ENCODE results near the gene SCAANT1. TPM values are rescaled to one million over a fixed set of nuclear protein-coding genes. Genes with fewer than 3 reads are reported as not detected.
A peak's percentile ranks its signal among the peaks of the same experiment; 100 is the strongest.

SCAANT1 gene
- total and polyA plus RNA-seq, 7 experiments from 2014 or later = not detected

GRCh38 chr3:63931290-63931689 lies 19.1 kb upstream of the SCAANT1 start:
- peaks cover 0 to 3% (median under 1%) of the 10 kb centered on the region in 3 experiments for H3K36me3 ChIP-seq (ENCODE audit: control insufficient read depth in 2 of 3, insufficient read depth in 3 of 3, low read length in 3 of 3)
- peaks cover 47 to 70% (median 53%) of the 10 kb centered on the region in 7 donors for H3K4me1 Mint-ChIP-seq
- CTCF ChIA-PET = no interaction called here

GRCh38 chr3:63927422-63928280 lies 15.5 kb upstream of the SCAANT1 start:
- Mint-ChIP-seq H3K9me3 (no peaks in the 10 kb centered on the region), H3K4me3 (no peak overlapping the region), H3K4me1 (peaks cover 39 to 65% (median 50%) of the 10 kb centered on the region in 7 donors), H3K36me3 (peaks cover 17 to 51% (median 28%) of the 10 kb centered on the region in 5 donors), H3K27me3 (no peaks in the 10 kb centered on the region), H3K27ac (peak overlapping the region in 2 of 9 donors; percentile 16 to 44)
- H3K36me3 ChIP-seq (ENCODE audit: control insufficient read depth in 2 of 3, insufficient read depth in 3 of 3, low read length in 3 of 3) = peaks cover 0 to 20% (median 0%) of the 10 kb centered on the region in 3 experiments
- ChIA-PET CTCF (interaction anchor here (0.9 kb wide), 1 partner anchor 66 kb away, joined by 3 read pairs; no protein-coding TSS in a partner anchor), POLR2A (no interaction called here)
- no peaks in the 10 kb centered on the region for H3K9me3 ChIP-seq (ENCODE audit: control insufficient read depth in 2 of 3, low read length in 3 of 3)
- intact Hi-C loops (cut with micrococcal nuclease) = no loop called here
- H3K4me1 ChIP-seq (ENCODE audit: control insufficient read depth in 2 of 2, insufficient read depth in 2 of 2, low read length in 2 of 2) = peaks cover under 1 to 2% of the 10 kb centered on the region in 2 donors
- no peak for DNase-seq
- H3K4me3 ChIP-seq (ENCODE audit: low read length) = no peak overlapping the region
- ATAC-seq = peak; percentile 58
- H3K27ac ChIP-seq (ENCODE audit: low read depth, low read length) = no peak overlapping the region
- no peaks in the 10 kb centered on the region for H3K27me3 ChIP-seq (ENCODE audit: control insufficient read depth in 2 of 2, insufficient read depth in 2 of 2, low read length in 2 of 2)

More at GRCh38 chr3:63931290-63931689, 19.1 kb upstream of the SCAANT1 start:
- Histone ChIP-seq H3K9me3 (ENCODE audit: control insufficient read depth in 2 of 3, low read length in 3 of 3) (no peaks in the 10 kb centered on the region), H3K4me3 (ENCODE audit: low read length) (no peak overlapping the region), H3K27ac (ENCODE audit: low read depth, low read length) (no peak overlapping the region), H3K27me3 (ENCODE audit: control insufficient read depth in 2 of 2, insufficient read depth in 2 of 2, low read length in 2 of 2) (no peaks in the 10 kb centered on the region), H3K4me1 (ENCODE audit: control insufficient read depth in 2 of 2, insufficient read depth in 2 of 2, low read length in 2 of 2) (peaks cover 9 to 28% of the 10 kb centered on the region in 2 donors)
- POLR2A ChIA-PET = no interaction called here
- H3K4me3 Mint-ChIP-seq = no peak overlapping the region
- H3K27ac Mint-ChIP-seq = peak overlapping the region in 2 of 9 donors; percentile 31 to 32
- H3K36me3 Mint-ChIP-seq = peaks cover under 1 to 34% (median 6%) of the 10 kb centered on the region in 5 donors
- DNase-seq (no peak), ATAC-seq (no peak)
- H3K27me3 Mint-ChIP-seq = no peaks in the 10 kb centered on the region
- H3K9me3 Mint-ChIP-seq = no peaks in the 10 kb centered on the region
- intact Hi-C loops (cut with micrococcal nuclease) = no loop called here

- H3K4me3 ChIP-seq (ENCODE audit: low read length) = no peak overlapping the region
- H3K27ac Mint-ChIP-seq = no peak overlapping the region
- H3K27ac ChIP-seq (ENCODE audit: low read depth, low read length) = no peak overlapping the region
- DNase-seq (no peak), ATAC-seq (no peak)
- H3K27me3 ChIP-seq (ENCODE audit: control insufficient read depth in 2 of 2, insufficient read depth in 2 of 2, low read length in 2 of 2) = no peaks in the 10 kb centered on the region
- H3K27me3 Mint-ChIP-seq = no peaks in the 10 kb centered on the region
- peaks cover 0 to 20% (median 4%) of the 10 kb centered on the region in 3 experiments for H3K36me3 ChIP-seq (ENCODE audit: control insufficient read depth in 2 of 3, insufficient read depth in 3 of 3, low read length in 3 of 3)
- H3K9me3 ChIP-seq (ENCODE audit: control insufficient read depth in 2 of 3, low read length in 3 of 3) = no peaks in the 10 kb centered on the region
- peaks cover 33 to 57% (median 42%) of the 10 kb centered on the region in 7 donors for H3K4me1 Mint-ChIP-seq
- H3K36me3 Mint-ChIP-seq = peaks cover 17 to 59% (median 32%) of the 10 kb centered on the region in 5 donors
- no peaks in the 10 kb centered on the region for H3K9me3 Mint-ChIP-seq
- no peaks in the 10 kb centered on the region for H3K4me1 ChIP-seq (ENCODE audit: control insufficient read depth in 2 of 2, insufficient read depth in 2 of 2, low read length in 2 of 2)
- H3K4me3 Mint-ChIP-seq = no peak overlapping the region
- ChIA-PET POLR2A (no interaction called here), CTCF (interaction anchor here (0.5 to 0.6 kb wide), 2 partner anchors 20 to 1316 kb away, joined by 3 to 5 read pairs; no protein-coding TSS in a partner anchor)
- intact Hi-C loops (cut with micrococcal nuclease) = no loop called here
Observed at GRCh38 chr3:63926309-63926708, 14.1 kb upstream of the SCAANT1 start.

GRCh38 chr3:63922491-63923199 lies 10.5 kb upstream of the SCAANT1 start:
- Mint-ChIP-seq H3K36me3 (peaks cover 17 to 65% (median 44%) of the 10 kb centered on the region in 5 donors), H3K4me1 (peaks cover 30 to 53% (median 38%) of the 10 kb centered on the region in 7 donors), H3K27ac (peak overlapping the region in 1 of 9 donors; percentile 15), H3K4me3 (no peak overlapping the region), H3K9me3 (no peaks in the 10 kb centered on the region), H3K27me3 (no peaks in the 10 kb centered on the region)
- Histone ChIP-seq H3K9me3 (ENCODE audit: control insufficient read depth in 2 of 3, low read length in 3 of 3) (no peaks in the 10 kb centered on the region), H3K27ac (ENCODE audit: low read depth, low read length) (no peak overlapping the region), H3K4me3 (ENCODE audit: low read length) (no peak overlapping the region), H3K27me3 (ENCODE audit: control insufficient read depth in 2 of 2, insufficient read depth in 2 of 2, low read length in 2 of 2) (no peaks in the 10 kb centered on the region), H3K4me1 (ENCODE audit: control insufficient read depth in 2 of 2, insufficient read depth in 2 of 2, low read length in 2 of 2) (no peaks in the 10 kb centered on the region), H3K36me3 (ENCODE audit: control insufficient read depth in 2 of 3, insufficient read depth in 3 of 3, low read length in 3 of 3) (peaks cover 0 to 30% (median 4%) of the 10 kb centered on the region in 3 experiments)
- POLR2A ChIA-PET = no interaction called here
- ATAC-seq = no peak
- no peak for DNase-seq
- intact Hi-C loops (cut with micrococcal nuclease) = no loop called here
- CTCF ChIA-PET = interaction anchor here (0.6 kb wide), 1 partner anchor 528 kb away, joined by 3 read pairs; no protein-coding TSS in a partner anchor

GRCh38 chr3:63921741-63922482 lies 9.7 kb upstream of the SCAANT1 start:
- Mint-ChIP-seq H3K36me3 (peaks cover 17 to 64% (median 47%) of the 10 kb centered on the region in 5 donors), H3K27ac (peak overlapping the region in 2 of 9 donors; percentile 15 to 41), H3K4me3 (no peak overlapping the region), H3K27me3 (no peaks in the 10 kb centered on the region), H3K4me1 (peaks cover 32 to 52% (median 36%) of the 10 kb centered on the region in 7 donors), H3K9me3 (no peaks in the 10 kb centered on the region)
- intact Hi-C loops (cut with micrococcal nuclease) = no loop called here
- CTCF ChIA-PET = no interaction called here
- Histone ChIP-seq H3K36me3 (ENCODE audit: control insufficient read depth in 2 of 3, insufficient read depth in 3 of 3, low read length in 3 of 3) (peaks cover 0 to 36% (median 4%) of the 10 kb centered on the region in 3 experiments), H3K27ac (ENCODE audit: low read depth, low read length) (no peak overlapping the region), H3K4me1 (ENCODE audit: control insufficient read depth in 2 of 2, insufficient read depth in 2 of 2, low read length in 2 of 2) (no peaks in the 10 kb centered on the region), H3K9me3 (ENCODE audit: control insufficient read depth in 2 of 3, low read length in 3 of 3) (no peaks in the 10 kb centered on the region), H3K4me3 (ENCODE audit: low read length) (no peak overlapping the region), H3K27me3 (ENCODE audit: control insufficient read depth in 2 of 2, insufficient read depth in 2 of 2, low read length in 2 of 2) (no peaks in the 10 kb centered on the region)
- DNase-seq (no peak), ATAC-seq (peak; percentile 74)
- POLR2A ChIA-PET = no interaction called here

- DNase-seq (no peak), ATAC-seq (no peak)
- intact Hi-C loops (cut with micrococcal nuclease) = no loop called here
- no peak overlapping the region for H3K27ac ChIP-seq (ENCODE audit: low read depth, low read length)
- H3K36me3 Mint-ChIP-seq = peaks cover 10 to 56% (median 42%) of the 10 kb centered on the region in 5 donors
- no peak overlapping the region for H3K27ac Mint-ChIP-seq
- H3K4me1 ChIP-seq (ENCODE audit: control insufficient read depth in 2 of 2, insufficient read depth in 2 of 2, low read length in 2 of 2) = no peaks in the 10 kb centered on the region
- peaks cover 24 to 50% (median 40%) of the 10 kb centered on the region in 7 donors for H3K4me1 Mint-ChIP-seq
- H3K27me3 ChIP-seq (ENCODE audit: control insufficient read depth in 2 of 2, insufficient read depth in 2 of 2, low read length in 2 of 2) = no peaks in the 10 kb centered on the region
- ChIA-PET POLR2A (interaction anchor here (0.8 kb wide), 1 partner anchor 19 kb away, joined by 4 read pairs; no protein-coding TSS in a partner anchor), CTCF (interaction anchor here (0.6 kb wide), 1 partner anchor 35 kb away, joined by 4 read pairs; no protein-coding TSS in a partner anchor)
- H3K9me3 Mint-ChIP-seq = no peaks in the 10 kb centered on the region
- H3K36me3 ChIP-seq (ENCODE audit: control insufficient read depth in 2 of 3, insufficient read depth in 3 of 3, low read length in 3 of 3) = peaks cover 0 to 27% (median 4%) of the 10 kb centered on the region in 3 experiments
- H3K4me3 Mint-ChIP-seq = no peak overlapping the region
- H3K9me3 ChIP-seq (ENCODE audit: control insufficient read depth in 2 of 3, low read length in 3 of 3) = no peaks in the 10 kb centered on the region
- H3K27me3 Mint-ChIP-seq = no peaks in the 10 kb centered on the region
- H3K4me3 ChIP-seq (ENCODE audit: low read length) = no peak overlapping the region
Observed at GRCh38 chr3:63920001-63920400, 7.8 kb upstream of the SCAANT1 start.

Data from naive thymus-derived CD4-positive, alpha-beta T cell (primary cell).